Gastroesophageal sphincter (tissue), 4 donors: ENCODE measurements around the gene IQCM. TPM values are rescaled to one million over a fixed set of nuclear protein-coding genes. Genes with fewer than 3 reads are reported as not detected.

Source experiments
- ATAC-seq: fragments of 150-250 bp; one replicate; pipeline ENCODE4 v1.9.1; 2016; ENCODE audit warnings: mild to moderate bottlenecking, moderate library complexity
- H3K27ac ChIP-seq, 4 donors: fragments of 200-600 bp; sonication (generic) in 3 of 4; 1 replicate in 3 of 4; 2 replicates in 1 of 4; pipeline ENCODE4 v1.5.1; 2016 to 2019
- H3K27me3 ChIP-seq: fragments of 200-600 bp; sonication (generic); one replicate; pipeline ENCODE4 v1.5.1; 2019
- H3K36me3 ChIP-seq, 2 donors: fragments of 200-600 bp; sonication (generic); one replicate each; pipeline ENCODE4 v1.5.1; 2019; ENCODE audit warnings: control low read depth in 1 of 2
- H3K4me1 ChIP-seq, 3 donors: fragments of 200-600 bp; sonication (generic); 1 replicate in 2 of 3; 2 replicates in 1 of 3; pipeline ENCODE4 v1.5.1; 2016 to 2019; ENCODE audit warnings: control low read depth in 2 of 3
- H3K4me3 ChIP-seq, 2 donors: fragments of 200-600 bp; sonication (generic); one replicate each; pipeline ENCODE4 v1.5.1; 2019; ENCODE audit warnings: mild to moderate bottlenecking in 1 of 2, moderate library complexity in 1 of 2
- H3K9me3 ChIP-seq, 3 donors: fragments of 200-600 bp; sonication (generic); one replicate each; pipeline ENCODE4 v1.5.1; 2017 to 2019; ENCODE audit warnings: control low read depth in 2 of 3
- EP300 ChIP-seq: sonication (generic); formaldehyde crosslinking; IDR thresholded peaks from one replicate; pipeline ENCODE4 v1.6.1; 2017; ENCODE audit warnings: antibody characterized with exemption, mild to moderate bottlenecking
- POLR2A ChIP-seq, 2 donors: fragments of 450-650 bp; IDR thresholded peaks; one replicate each; pipeline ENCODE4 v1.6.1; 2017; ENCODE audit warnings: antibody characterized with exemption in 2 of 2, mild to moderate bottlenecking in 2 of 2, moderate library complexity in 1 of 2
- POLR2AphosphoS5 ChIP-seq: sonication (generic); formaldehyde crosslinking; IDR thresholded peaks from one replicate; pipeline ENCODE4 v1.6.1; 2017; ENCODE audit warnings: antibody characterized with exemption
- WGBS, 2 donors: methylation state at CpG; one replicate each; pipeline ENCODE4 v1.1.5; 2018; ENCODE audit warnings: low coverage in 1 of 2; 5-methylcytosine and 5-hydroxymethylcytosine counted together
- total RNA-seq, 4 donors: library from RNA; depleted of rRNA; stranded (reverse); fragments of >200 nt; gene quantifications; one replicate each; pipeline ENCODE4 v1.1.0, GENCODE V29; 2016
- TF ChIP-seq, protein P1 (sequence below), 4 experiments: fragments of 200-600 bp in 2 of 4; fragments of 450-650 bp in 2 of 4; sonication (generic) in 1 of 4; IDR thresholded peaks; one replicate each; pipeline ENCODE4 v1.5.1; 2017 to 2019; ENCODE audit warnings: antibody characterized with exemption in 4 of 4, mild to moderate bottlenecking in 2 of 4, moderate library complexity in 2 of 4

IQCM gene
- total RNA-seq, 4 donors from 2014 or later, result not detected

GRCh38 chr4:149676076-149676475 is 139.6 kb downstream of the IQCM start:
- ATAC-seq, result no peak
- no peak for TF ChIP-seq POLR2A (IDR thresholded peaks at IDR 0.05)
- TF ChIP-seq, protein P1, sequence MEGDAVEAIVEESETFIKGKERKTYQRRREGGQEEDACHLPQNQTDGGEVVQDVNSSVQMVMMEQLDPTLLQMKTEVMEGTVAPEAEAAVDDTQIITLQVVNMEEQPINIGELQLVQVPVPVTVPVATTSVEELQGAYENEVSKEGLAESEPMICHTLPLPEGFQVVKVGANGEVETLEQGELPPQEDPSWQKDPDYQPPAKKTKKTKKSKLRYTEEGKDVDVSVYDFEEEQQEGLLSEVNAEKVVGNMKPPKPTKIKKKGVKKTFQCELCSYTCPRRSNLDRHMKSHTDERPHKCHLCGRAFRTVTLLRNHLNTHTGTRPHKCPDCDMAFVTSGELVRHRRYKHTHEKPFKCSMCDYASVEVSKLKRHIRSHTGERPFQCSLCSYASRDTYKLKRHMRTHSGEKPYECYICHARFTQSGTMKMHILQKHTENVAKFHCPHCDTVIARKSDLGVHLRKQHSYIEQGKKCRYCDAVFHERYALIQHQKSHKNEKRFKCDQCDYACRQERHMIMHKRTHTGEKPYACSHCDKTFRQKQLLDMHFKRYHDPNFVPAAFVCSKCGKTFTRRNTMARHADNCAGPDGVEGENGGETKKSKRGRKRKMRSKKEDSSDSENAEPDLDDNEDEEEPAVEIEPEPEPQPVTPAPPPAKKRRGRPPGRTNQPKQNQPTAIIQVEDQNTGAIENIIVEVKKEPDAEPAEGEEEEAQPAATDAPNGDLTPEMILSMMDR (IDR thresholded peaks at IDR 0.05), result no peak
- no peak for TF ChIP-seq EP300
- TF ChIP-seq POLR2AphosphoS5, result no peak
- Histone ChIP-seq H3K4me1 (no peaks in the 10 kb centered on the region), H3K9me3 (peaks cover 0 to 19% (median 0%) of the 10 kb centered on the region in 3 donors), H3K36me3 (no peaks in the 10 kb centered on the region), H3K27me3 (no peaks in the 10 kb centered on the region), H3K4me3 (no peak overlapping the region), H3K27ac (no peak overlapping the region)
- WGBS, 2 donors, result 68 to 77% methylated on average over 3 of the region's 3 CpGs

- H3K27me3 ChIP-seq, result no peaks in the 10 kb centered on the region
- H3K36me3 ChIP-seq, result no peaks in the 10 kb centered on the region
- no peaks in the 10 kb centered on the region for H3K9me3 ChIP-seq
- H3K4me3 ChIP-seq, result no peak overlapping the region
- no peak overlapping the region for H3K27ac ChIP-seq
- TF ChIP-seq, protein P1 (IDR thresholded peaks at IDR 0.05), result no peak
- TF ChIP-seq POLR2A (IDR thresholded peaks at IDR 0.05), result no peak
- no peak for TF ChIP-seq POLR2AphosphoS5
- no peak for TF ChIP-seq EP300
- no peak for ATAC-seq
- H3K4me1 ChIP-seq, result no peaks in the 10 kb centered on the region
Observed at GRCh38 chr4:149645790-149646189, 169.9 kb downstream of the IQCM start.

GRCh38 chr4:149638073-149638472 is 177.6 kb downstream of the IQCM start:
- Histone ChIP-seq H3K9me3 (no peaks in the 10 kb centered on the region), H3K36me3 (no peaks in the 10 kb centered on the region), H3K27ac (no peak overlapping the region), H3K4me1 (no peaks in the 10 kb centered on the region), H3K27me3 (no peaks in the 10 kb centered on the region), H3K4me3 (no peak overlapping the region)
- 38 to 39% methylated on average over 1 of the region's 1 CpG for WGBS, 2 donors
- TF ChIP-seq EP300 (no peak), POLR2A (IDR thresholded peaks at IDR 0.05) (no peak), POLR2AphosphoS5 (no peak)
- TF ChIP-seq, protein P1 (IDR thresholded peaks at IDR 0.05), result no peak
- ATAC-seq, result no peak

DNA sequence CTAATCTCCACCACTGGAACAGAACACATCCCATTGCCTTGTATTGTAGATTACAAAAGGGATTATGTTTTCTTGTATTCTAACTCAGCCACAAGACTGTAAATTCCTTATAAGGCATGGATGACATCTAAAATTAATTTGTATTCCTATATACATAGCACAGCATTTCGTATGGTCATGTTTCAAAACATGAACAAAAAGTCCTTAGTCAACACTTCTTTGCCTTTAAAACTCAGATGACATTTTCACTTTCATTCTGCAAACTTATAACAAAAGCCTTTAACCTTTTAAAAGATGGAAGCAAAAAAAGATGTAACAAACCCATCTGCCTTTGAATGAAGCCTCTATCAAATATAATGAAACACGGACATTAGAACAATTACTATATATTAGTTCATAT is 181.3 kb downstream of the IQCM start:
- TF ChIP-seq POLR2A (IDR thresholded peaks at IDR 0.05), result no peak
- Histone ChIP-seq H3K27ac (no peak overlapping the region), H3K4me1 (no peaks in the 10 kb centered on the region), H3K4me3 (no peak overlapping the region), H3K9me3 (no peaks in the 10 kb centered on the region), H3K27me3 (no peaks in the 10 kb centered on the region), H3K36me3 (no peaks in the 10 kb centered on the region)
- no peak for ATAC-seq
- WGBS, 2 donors, result 64 to 65% methylated on average over 2 of the region's 2 CpGs

DNA sequence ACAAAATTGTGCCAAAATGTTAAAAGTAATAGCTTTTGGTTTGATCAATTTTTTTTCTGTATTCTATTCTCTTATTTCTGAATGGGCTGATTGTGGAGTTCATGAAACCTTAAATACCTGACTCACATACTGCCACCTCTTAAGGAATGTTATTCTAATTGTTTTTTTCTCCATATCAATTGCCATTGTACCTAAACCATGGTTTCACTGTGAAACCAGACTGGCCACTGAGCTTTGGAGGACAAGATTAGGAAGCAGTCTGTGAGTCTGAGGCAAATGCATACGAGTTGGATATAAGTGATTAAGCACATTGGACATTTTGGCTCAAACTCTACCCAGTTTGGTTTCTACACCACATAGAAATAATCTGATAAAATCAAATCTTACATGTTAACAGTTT is 184.0 kb downstream of the IQCM start:
- H3K36me3 ChIP-seq, result no peaks in the 10 kb centered on the region
- TF ChIP-seq, protein P1 (IDR thresholded peaks at IDR 0.05), result no peak
- TF ChIP-seq POLR2A (IDR thresholded peaks at IDR 0.05) (no peak), EP300 (no peak), POLR2AphosphoS5 (no peak)
- no peaks in the 10 kb centered on the region for H3K9me3 ChIP-seq
- H3K4me1 ChIP-seq, result no peaks in the 10 kb centered on the region
- H3K27ac ChIP-seq, result no peak overlapping the region
- ATAC-seq, result no peak
- no peaks in the 10 kb centered on the region for H3K27me3 ChIP-seq
- WGBS, 2 donors, result 40 to 46% methylated on average over 1 of the region's 1 CpG
- H3K4me3 ChIP-seq, result no peak overlapping the region
